Astrocyte of the spinal cord (primary cell): ENCODE data around the gene MAML3.
A peak's percentile ranks its signal among the peaks of the same experiment; 100 is the strongest.

ENCODE experiments used
- DNase-seq: peaks from one replicate; pipeline ENCODE4 v3.0.0; 2011; ENCODE audit warnings: low read depth, low spot score
- H3K4me3 ChIP-seq: 2 replicates; pipeline ENCODE4 v1.5.1; 2011; ENCODE audit warnings: low read depth, mild to moderate bottlenecking, low read length, moderate library complexity
- CTCF ChIP-seq: IDR thresholded peaks from 2 replicates; pipeline ENCODE4 v1.5.1; 2012; ENCODE audit warnings: low read depth, mild to moderate bottlenecking, low read length, inconsistent platforms
- in situ Hi-C: cut with HindIII; loops from 2 replicates; pipeline ENCODE4 v1.10.0; 2017; ENCODE audit warnings: low sequenced_read_pairs

Gene MAML3

GRCh38 chr4:139692309-139693012 lies 461.5 kb downstream of the MAML3 start:
- H3K4me3 ChIP-seq: no peak overlapping the region
- in situ Hi-C loops: no loop called here
- peak; percentile 29 for TF ChIP-seq CTCF
- no peak for DNase-seq

GRCh38 chr4:139690419-139690818 lies 463.6 kb downstream of the MAML3 start:
- no peak for TF ChIP-seq CTCF
- H3K4me3 ChIP-seq: no peak overlapping the region
- no peak for DNase-seq
- in situ Hi-C loops: no loop called here

GRCh38 chr4:139689093-139689722 lies 464.8 kb downstream of the MAML3 start:
- in situ Hi-C loops: no loop called here
- TF ChIP-seq CTCF: no peak
- no peak overlapping the region for H3K4me3 ChIP-seq
- DNase-seq: no peak

GRCh38 chr4:139686988-139687387 lies 467.0 kb downstream of the MAML3 start:
- DNase-seq: no peak
- no peak overlapping the region for H3K4me3 ChIP-seq
- in situ Hi-C loops: no loop called here
- TF ChIP-seq CTCF: no peak

DNA sequence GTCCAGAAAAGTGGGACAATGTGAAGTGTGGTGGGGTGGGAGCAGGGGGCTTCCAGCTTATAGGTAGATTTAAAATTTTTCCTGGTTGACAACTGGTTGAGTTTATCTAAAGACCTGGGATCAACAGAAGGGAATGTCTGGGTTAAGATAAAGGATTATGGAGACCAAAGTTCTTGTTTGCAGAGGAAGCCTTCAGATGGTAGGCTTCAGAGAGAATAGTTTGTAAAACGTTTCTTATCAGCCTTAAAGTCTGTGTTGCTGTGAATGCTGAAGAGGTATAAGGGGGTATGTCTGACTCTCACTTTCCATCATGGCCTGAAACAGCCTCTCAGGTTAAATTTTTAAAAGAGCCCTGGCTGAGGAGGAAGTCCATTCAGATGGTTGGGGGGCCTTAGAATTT lies 467.9 kb downstream of the MAML3 start:
- no peak overlapping the region for H3K4me3 ChIP-seq
- DNase-seq: no peak
- in situ Hi-C loops: no loop called here
- TF ChIP-seq CTCF: no peak

- H3K4me3 ChIP-seq: no peak overlapping the region
- TF ChIP-seq CTCF: no peak
- no peak for DNase-seq
- in situ Hi-C loops: no loop called here
Measured at GRCh38 chr4:139685180-139685579, 468.8 kb downstream of the MAML3 start.
